GM18505 (cell line): ENCODE results near the gene ARID1A.

ENCODE experiments used
- ATAC-seq: cut with Tn5 transposase; IDR thresholded peaks from one replicate; pipeline ENCODE4 v1.9.1; 2021; ENCODE audit not compliant: unreplicated experiment
- POLR2A ChIP-seq: IDR thresholded peaks from 4 replicates; pipeline ENCODE4 v1.6.1; 2011; ENCODE audit warnings: borderline replicate concordance; ENCODE audit not compliant: insufficient read depth, insufficient read length; ENCODE audit errors: extremely low read depth

Gene ARID1A

GRCh38 chr1:26727476-26727875 lies 31.7 kb downstream of the ARID1A start:
- ATAC-seq: no peak
- no peak for TF ChIP-seq POLR2A

GRCh38 chr1:26728645-26729044 lies 32.8 kb downstream of the ARID1A start:
- ATAC-seq: no peak
- TF ChIP-seq POLR2A: no peak

- no peak for ATAC-seq
Observed at GRCh38 chr1:26729633-26730032, 33.8 kb downstream of the ARID1A start.

GRCh38 chr1:26730695-26731094 lies 34.9 kb downstream of the ARID1A start:
- no peak for TF ChIP-seq POLR2A
- no peak for ATAC-seq

More at GRCh38 chr1:26729633-26730032, 33.8 kb downstream of the ARID1A start:
- no peak for TF ChIP-seq POLR2A

GRCh38 chr1:26731233-26731902 lies 35.6 kb downstream of the ARID1A start:
- ATAC-seq: no peak
- peak; percentile 15 for TF ChIP-seq POLR2A

GRCh38 chr1:26733392-26733791 lies 37.6 kb downstream of the ARID1A start:
- no peak for TF ChIP-seq POLR2A
- ATAC-seq: no peak

GRCh38 chr1:26733982-26734381 lies 38.2 kb downstream of the ARID1A start:
- no peak for ATAC-seq
- TF ChIP-seq POLR2A: no peak

- no peak for TF ChIP-seq POLR2A
- no peak for ATAC-seq
Observed at GRCh38 chr1:26734501-26735058, 38.8 kb downstream of the ARID1A start.

GRCh38 chr1:26739329-26739914 lies 43.6 kb downstream of the ARID1A start:
- no peak for TF ChIP-seq POLR2A
- no peak for ATAC-seq

GRCh38 chr1:26740023-26740634 lies 44.3 kb downstream of the ARID1A start:
- no peak for TF ChIP-seq POLR2A
- no peak for ATAC-seq

- no peak for ATAC-seq
- no peak for TF ChIP-seq POLR2A
Observed at GRCh38 chr1:26740952-26741351, 45.1 kb downstream of the ARID1A start.

- no peak for TF ChIP-seq POLR2A
- ATAC-seq: peak; percentile 7
Observed at GRCh38 chr1:26743426-26744059, 47.7 kb downstream of the ARID1A start.
